ACHN (cell line): ENCODE results near the gene GLDC.
"Not testable (repeated sequence)": the region's sequence is repeated elsewhere in the genome, so short reads cannot be mapped to it uniquely, and the experiment has no call there.

ENCODE experiments used
- DNase-seq: peaks from one replicate; pipeline ENCODE4 v3.0.0-alpha.2; 2015
- in situ Hi-C: cut with HindIII; loops from 2 replicates; pipeline ENCODE4 v1.10.0; 2017; ENCODE audit warnings: low sequenced_read_pairs, low pct_ligation_motif_present, low pct_unique_long_range_greater_than_20kb

Gene GLDC

GRCh38 chr9:6667633-6668280 lies 22.2 kb upstream of the GLDC start:
- in situ Hi-C loops = no loop called here
- peak; percentile 51 for DNase-seq

GRCh38 chr9:6667080-6667479 lies 21.6 kb upstream of the GLDC start:
- in situ Hi-C loops = no loop called here
- DNase-seq = no peak

- DNase-seq = no peak
- in situ Hi-C loops = no loop called here
These were observed 20.1 kb upstream of the GLDC start for GRCh38 chr9:6665628-6666027.

- in situ Hi-C loops = no loop called here
- DNase-seq = no peak
These were observed 18.7 kb upstream of the GLDC start for GRCh38 chr9:6664204-6664680.

- DNase-seq = no peak
- in situ Hi-C loops = no loop called here
These were observed 15.0 kb upstream of the GLDC start for GRCh38 chr9:6660512-6660911.

- no peak for DNase-seq
- in situ Hi-C loops = no loop called here
These were observed 13.3 kb upstream of the GLDC start for GRCh38 chr9:6658628-6659353.

GRCh38 chr9:6656614-6657300 lies 11.2 kb upstream of the GLDC start:
- no peak for DNase-seq
- in situ Hi-C loops = no loop called here

- DNase-seq = no peak
- in situ Hi-C loops = no loop called here
These were observed 9.5 kb upstream of the GLDC start for GRCh38 chr9:6655036-6655435.

- in situ Hi-C loops = no loop called here
- DNase-seq = peak; percentile 68
These were observed 736 bp upstream of the GLDC start for GRCh38 chr9:6646293-6646636.

- DNase-seq, in situ Hi-C loops: not testable (repeated sequence)
These were observed 499 bp downstream of the GLDC start for GRCh38 chr9:6645105-6645354.

GRCh38 chr9:6644346-6645104 lies 1.0 kb downstream of the GLDC start:
- in situ Hi-C loops = no loop called here
- no peak for DNase-seq

GRCh38 chr9:6641961-6642360 lies 3.6 kb downstream of the GLDC start:
- DNase-seq = no peak
- in situ Hi-C loops = no loop called here

- in situ Hi-C loops = no loop called here
- DNase-seq = no peak
These were observed 4.0 kb downstream of the GLDC start for GRCh38 chr9:6641561-6641960.

GRCh38 chr9:6641056-6641455 lies 4.5 kb downstream of the GLDC start:
- in situ Hi-C loops = no loop called here
- no peak for DNase-seq

GRCh38 chr9:6640268-6641051 lies 5.1 kb downstream of the GLDC start:
- DNase-seq = no peak
- in situ Hi-C loops = no loop called here

- in situ Hi-C loops = no loop called here
- no peak for DNase-seq
These were observed 5.9 kb downstream of the GLDC start for GRCh38 chr9:6639622-6640021.

- in situ Hi-C loops = no loop called here
- no peak for DNase-seq
These were observed 11.1 kb downstream of the GLDC start for GRCh38 chr9:6634444-6634843.

GRCh38 chr9:6633378-6633777 lies 12.2 kb downstream of the GLDC start:
- peak; percentile 29 for DNase-seq
- in situ Hi-C loops = no loop called here
